HUES6 (cell line): ENCODE data around the gene ARHGEF10L.

Source experiments
- H3K27ac ChIP-seq: 2 replicates; pipeline ENCODE4 v1.7.0; 2013; ENCODE audit warnings: low read depth, mild to moderate bottlenecking, low read length, inconsistent platforms
- H3K27me3 ChIP-seq: 2 replicates; pipeline ENCODE4 v1.6.1; 2013; ENCODE audit warnings: low read length; ENCODE audit not compliant: control insufficient read depth, insufficient read depth
- H3K36me3 ChIP-seq: 2 replicates; pipeline ENCODE4 v1.6.1; 2013; ENCODE audit warnings: low read length; ENCODE audit not compliant: control insufficient read depth, insufficient read depth
- H3K4me1 ChIP-seq: 2 replicates; pipeline ENCODE4 v1.6.1; 2013; ENCODE audit warnings: low read length; ENCODE audit not compliant: control insufficient read depth, insufficient read depth
- H3K4me3 ChIP-seq: 2 replicates; pipeline ENCODE4 v1.5.1; 2013; ENCODE audit warnings: low read depth, low read length
- H3K9ac ChIP-seq: one replicate; pipeline ENCODE4 v1.6.1; 2013; ENCODE audit warnings: mild to moderate bottlenecking, low read length
- H3K9me3 ChIP-seq: 2 replicates; pipeline ENCODE4 v1.6.1; 2013; ENCODE audit warnings: low read depth, low read length; ENCODE audit not compliant: control insufficient read depth, insufficient read depth

The ARHGEF10L gene

DNA sequence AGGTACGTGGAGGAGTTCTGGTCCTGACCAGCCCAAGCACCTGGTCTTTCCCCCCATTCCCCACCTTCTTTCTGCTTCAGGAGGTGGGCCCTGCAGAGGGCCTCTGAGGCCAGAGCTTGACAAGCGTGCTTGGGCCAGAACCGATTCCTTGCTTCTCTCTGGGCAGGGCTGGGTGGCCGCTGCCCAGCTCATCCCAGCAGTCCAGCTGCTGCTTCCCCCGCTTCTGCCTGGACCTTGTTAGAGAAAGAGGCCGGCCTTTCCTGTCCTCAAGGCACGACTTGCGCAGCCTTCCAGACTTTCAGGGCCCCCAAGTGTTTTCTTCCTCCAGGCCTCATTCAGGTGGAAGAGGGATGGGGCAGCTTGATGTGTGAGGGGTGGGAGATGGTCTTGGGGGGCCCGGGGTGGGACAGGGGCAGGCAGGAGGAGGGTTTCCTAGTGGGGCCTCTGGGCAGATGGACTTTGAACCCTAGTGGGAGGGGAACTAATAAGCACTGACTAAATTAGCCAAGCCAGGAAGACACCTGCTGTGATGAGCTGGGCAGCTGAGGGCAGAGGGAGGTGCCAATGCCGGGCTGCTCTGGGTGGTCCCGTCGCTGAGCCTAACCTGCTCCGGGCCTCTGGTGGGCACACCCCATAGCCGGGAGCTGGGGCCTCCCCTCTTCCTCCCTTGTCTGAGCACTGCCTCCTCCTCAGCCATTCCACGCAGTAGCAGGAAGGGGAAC is 36.5 kb downstream of the ARHGEF10L start:
- Histone ChIP-seq H3K36me3 (no peaks in the 10 kb centered on the region), H3K4me3 (no peak overlapping the region)

DNA sequence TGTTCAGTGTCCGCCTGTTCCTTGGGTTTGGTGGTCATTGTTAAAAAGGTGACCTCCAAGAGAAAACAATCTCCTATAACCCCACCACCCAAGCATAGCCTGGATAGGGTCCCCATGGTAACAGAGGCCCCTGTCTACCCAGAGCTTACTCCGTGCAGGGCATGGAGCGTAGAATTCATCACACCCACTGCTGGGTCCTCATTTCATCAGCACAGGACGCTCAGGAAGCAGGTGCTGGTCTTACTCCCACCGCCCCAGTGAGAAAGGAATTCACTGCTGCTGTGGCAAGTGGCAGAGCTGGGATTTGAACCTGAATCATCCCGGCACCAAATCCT is 37.0 kb downstream of the ARHGEF10L start:
- Histone ChIP-seq H3K9ac (no peak overlapping the region), H3K27me3 (no peaks in the 10 kb centered on the region), H3K4me1 (peaks cover 64% of the 10 kb centered on the region), H3K27ac (no peak overlapping the region), H3K36me3 (no peaks in the 10 kb centered on the region), H3K4me3 (no peak overlapping the region), H3K9me3 (no peaks in the 10 kb centered on the region)

More for the DNA sequence above, 36.5 kb downstream of the ARHGEF10L start:
- peaks cover 61% of the 10 kb centered on the region for H3K4me1 ChIP-seq
- H3K27me3 ChIP-seq = no peaks in the 10 kb centered on the region
- H3K9me3 ChIP-seq = no peaks in the 10 kb centered on the region
- H3K9ac ChIP-seq = no peak overlapping the region
- H3K27ac ChIP-seq = no peak overlapping the region

DNA sequence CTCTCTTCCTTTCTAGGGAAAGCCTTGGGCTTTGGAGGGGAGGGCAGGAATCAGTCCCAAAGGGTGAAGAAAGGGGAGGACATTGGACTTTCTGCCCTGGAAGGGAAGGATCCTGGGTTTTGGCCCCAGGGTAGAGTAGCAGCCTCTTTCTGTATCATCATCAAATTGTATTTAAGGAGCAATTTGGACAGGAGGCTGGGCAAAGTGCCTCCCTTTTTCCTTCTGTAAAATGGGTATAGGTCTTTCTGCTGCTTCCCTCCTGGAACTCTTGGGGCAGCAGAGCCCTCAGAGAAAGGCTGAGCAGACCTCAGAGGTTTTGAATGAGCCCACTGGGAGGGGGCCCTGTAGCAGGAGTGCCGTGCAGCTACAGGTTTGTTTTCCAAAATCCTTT is 38.4 kb downstream of the ARHGEF10L start:
- no peak overlapping the region for H3K9ac ChIP-seq
- H3K27ac ChIP-seq = no peak overlapping the region
- H3K27me3 ChIP-seq = no peaks in the 10 kb centered on the region
- H3K9me3 ChIP-seq = no peaks in the 10 kb centered on the region
- no peak overlapping the region for H3K4me3 ChIP-seq
- no peaks in the 10 kb centered on the region for H3K36me3 ChIP-seq
- peaks cover 67% of the 10 kb centered on the region for H3K4me1 ChIP-seq

DNA sequence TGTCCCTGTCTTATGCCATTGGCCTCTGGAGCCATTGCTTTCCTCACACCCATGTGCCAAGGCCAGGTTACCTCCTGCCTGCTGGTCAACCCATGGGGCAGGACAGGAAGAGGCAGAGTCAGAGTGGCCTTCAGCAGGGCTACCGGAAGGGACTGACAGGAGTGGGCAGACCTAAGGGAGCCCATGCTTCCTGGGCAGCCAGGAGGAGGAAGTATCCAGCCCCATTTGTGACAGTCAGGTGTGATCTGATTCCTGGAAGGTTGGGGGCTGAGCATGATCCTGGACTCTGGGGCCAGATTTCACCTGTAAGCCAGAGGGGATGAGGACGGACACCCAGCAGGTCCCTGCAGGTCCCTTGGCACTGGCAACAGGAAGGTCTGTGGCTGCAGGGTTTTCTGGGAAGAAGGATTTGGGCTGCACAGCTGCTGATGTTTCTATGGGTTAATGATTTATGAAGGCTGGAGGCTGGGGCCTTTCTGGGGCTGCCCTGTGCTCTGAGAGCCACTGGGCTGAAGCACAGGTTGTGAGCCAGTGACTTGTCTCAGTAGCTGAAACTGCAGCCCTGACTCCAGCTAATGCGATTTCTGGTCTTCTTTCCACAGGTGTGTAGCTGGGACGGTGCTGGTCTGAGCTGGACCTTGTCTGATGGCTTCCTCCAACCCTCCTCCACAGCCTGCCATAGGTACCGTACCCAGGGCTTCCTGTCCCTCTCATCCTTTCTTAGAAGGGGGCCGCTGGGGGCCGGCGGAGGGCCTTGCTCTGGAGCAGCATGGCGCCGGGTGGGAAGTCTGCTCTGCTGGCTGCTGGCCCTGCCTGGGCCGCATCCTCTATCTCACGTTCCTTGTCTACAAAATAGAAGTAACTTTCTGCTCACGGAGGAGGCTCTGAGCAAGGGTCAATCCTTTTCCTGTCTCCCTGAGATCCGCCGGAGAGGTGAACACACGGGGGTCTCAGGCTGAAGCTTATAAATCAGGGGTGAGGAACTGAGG is 40.7 kb downstream of the ARHGEF10L start:
- Histone ChIP-seq H3K36me3 (no peaks in the 10 kb centered on the region), H3K27me3 (no peaks in the 10 kb centered on the region), H3K9me3 (no peaks in the 10 kb centered on the region), H3K4me1 (peaks cover 53% of the 10 kb centered on the region), H3K27ac (peak overlapping the region; percentile 9; the same call in 1 of the 2 replicates), H3K9ac (peak overlapping the region; percentile 35), H3K4me3 (no peak overlapping the region)

GRCh38 chr1:17581389-17582123 is 42.1 kb downstream of the ARHGEF10L start:
- H3K4me1 ChIP-seq = peaks cover 55% of the 10 kb centered on the region
- no peak overlapping the region for H3K27ac ChIP-seq
- H3K36me3 ChIP-seq = no peaks in the 10 kb centered on the region
- no peaks in the 10 kb centered on the region for H3K9me3 ChIP-seq
- no peak overlapping the region for H3K4me3 ChIP-seq
- H3K27me3 ChIP-seq = no peaks in the 10 kb centered on the region
- H3K9ac ChIP-seq = no peak overlapping the region

GRCh38 chr1:17582124-17582774 is 42.8 kb downstream of the ARHGEF10L start:
- H3K4me1 ChIP-seq = peaks cover 61% of the 10 kb centered on the region
- no peaks in the 10 kb centered on the region for H3K36me3 ChIP-seq
- H3K27me3 ChIP-seq = no peaks in the 10 kb centered on the region
- no peak overlapping the region for H3K27ac ChIP-seq
- H3K9me3 ChIP-seq = no peaks in the 10 kb centered on the region
- no peak overlapping the region for H3K9ac ChIP-seq
- no peak overlapping the region for H3K4me3 ChIP-seq

DNA sequence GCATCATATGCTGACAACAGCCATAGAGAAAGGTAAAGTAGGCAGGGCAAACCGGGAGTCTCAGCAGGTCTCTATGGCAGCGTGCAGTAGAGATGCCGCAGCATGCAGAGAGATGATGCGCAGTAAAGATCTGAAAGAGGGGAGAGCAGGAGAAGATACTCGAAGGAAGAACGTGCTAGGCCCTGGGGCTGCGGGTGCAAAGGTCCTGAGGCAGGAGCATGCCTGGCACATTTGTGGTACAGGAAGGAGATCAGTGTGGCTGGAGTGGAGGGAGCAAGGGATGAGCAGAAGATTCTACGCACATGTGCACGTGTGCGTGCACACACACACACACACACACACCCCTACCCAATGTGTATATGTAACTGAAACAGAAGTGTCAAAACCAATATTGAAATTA is 45.0 kb downstream of the ARHGEF10L start:
- Histone ChIP-seq H3K4me3 (no peak overlapping the region), H3K9ac (no peak overlapping the region), H3K36me3 (no peaks in the 10 kb centered on the region), H3K27me3 (no peaks in the 10 kb centered on the region), H3K9me3 (no peaks in the 10 kb centered on the region), H3K27ac (no peak overlapping the region), H3K4me1 (peaks cover 77% of the 10 kb centered on the region)

DNA sequence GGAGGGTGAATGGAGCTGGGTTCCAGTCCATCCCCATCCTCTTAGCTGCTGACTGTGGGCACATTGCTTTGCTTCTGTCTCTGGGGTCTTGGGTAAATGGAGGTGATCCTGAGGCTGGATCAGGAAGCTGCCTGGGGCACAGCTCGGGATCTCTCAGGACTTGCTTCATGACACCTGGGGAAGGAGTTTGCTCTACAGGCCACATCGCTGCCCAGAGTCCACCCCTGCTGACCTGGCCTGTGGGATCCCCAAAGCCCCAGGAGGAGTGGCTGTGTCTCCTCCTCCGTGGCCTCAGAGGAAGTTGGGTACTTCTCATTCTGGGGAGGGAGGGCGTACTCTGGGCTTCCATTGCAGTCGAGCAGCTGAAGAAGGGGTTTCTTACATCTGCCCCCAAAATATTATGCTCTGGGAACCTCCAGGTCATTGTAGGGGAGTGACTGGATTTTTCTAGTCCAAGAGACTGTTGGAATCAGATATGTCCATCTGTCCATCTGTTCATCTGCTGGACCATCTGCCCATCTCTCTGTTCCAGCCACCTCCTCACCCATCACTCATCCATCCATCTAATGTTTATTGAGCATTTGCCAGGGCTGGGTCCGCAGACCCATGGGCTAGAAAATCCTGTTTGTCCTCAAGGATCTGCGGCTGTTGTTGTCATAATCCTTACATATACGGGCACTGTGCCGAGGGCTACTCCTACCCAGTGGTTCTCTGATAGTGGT is 45.9 kb downstream of the ARHGEF10L start:
- H3K36me3 ChIP-seq = peaks cover 5% of the 10 kb centered on the region
- H3K27me3 ChIP-seq = no peaks in the 10 kb centered on the region
- no peak overlapping the region for H3K27ac ChIP-seq
- H3K4me3 ChIP-seq = no peak overlapping the region
- H3K4me1 ChIP-seq = peaks cover 75% of the 10 kb centered on the region
- no peak overlapping the region for H3K9ac ChIP-seq
- no peaks in the 10 kb centered on the region for H3K9me3 ChIP-seq

GRCh38 chr1:17586172-17586964 is 46.9 kb downstream of the ARHGEF10L start:
- H3K9me3 ChIP-seq = no peaks in the 10 kb centered on the region
- H3K27ac ChIP-seq = no peak overlapping the region; the same call in 1 of the 2 replicates
- H3K36me3 ChIP-seq = peaks cover 12% of the 10 kb centered on the region
- peak overlapping the region; percentile 84 for H3K9ac ChIP-seq
- peak overlapping the region; percentile 27; the same call in 1 of the 2 replicates for H3K4me3 ChIP-seq
- H3K27me3 ChIP-seq = no peaks in the 10 kb centered on the region
- peaks cover 69% of the 10 kb centered on the region for H3K4me1 ChIP-seq
